ENCODE measurements around the gene GPR25. TPM values are rescaled to one million over a fixed set of nuclear protein-coding genes. Genes with fewer than 3 reads are reported as not detected.

GPR25 gene
- total RNA-seq, 1 donor from 2014 or later = not detected

- no peaks in the 10 kb centered on the region for H3K4me1 ChIP-seq (ENCODE audit: insufficient read depth, low read length)
- H3K4me3 Mint-ChIP-seq (ENCODE audit: unreplicated experiment) = no peak overlapping the region
- no peak overlapping the region for H2AFZ ChIP-seq (ENCODE audit: low read depth, low read length)
- DNase-seq (ENCODE audit: low read depth) = no peak
- H3K27me3 ChIP-seq (ENCODE audit: insufficient read depth, low read length) = no peaks in the 10 kb centered on the region
- peaks cover 9% of the 10 kb centered on the region for H3K4me1 Mint-ChIP-seq (ENCODE audit: low read depth, unreplicated experiment)
- TF ChIP-seq EZH2 (IDR thresholded peaks at IDR 0.05; ENCODE audit: insufficient read depth, low read length) = no peak
- TF ChIP-seq, protein P1, sequence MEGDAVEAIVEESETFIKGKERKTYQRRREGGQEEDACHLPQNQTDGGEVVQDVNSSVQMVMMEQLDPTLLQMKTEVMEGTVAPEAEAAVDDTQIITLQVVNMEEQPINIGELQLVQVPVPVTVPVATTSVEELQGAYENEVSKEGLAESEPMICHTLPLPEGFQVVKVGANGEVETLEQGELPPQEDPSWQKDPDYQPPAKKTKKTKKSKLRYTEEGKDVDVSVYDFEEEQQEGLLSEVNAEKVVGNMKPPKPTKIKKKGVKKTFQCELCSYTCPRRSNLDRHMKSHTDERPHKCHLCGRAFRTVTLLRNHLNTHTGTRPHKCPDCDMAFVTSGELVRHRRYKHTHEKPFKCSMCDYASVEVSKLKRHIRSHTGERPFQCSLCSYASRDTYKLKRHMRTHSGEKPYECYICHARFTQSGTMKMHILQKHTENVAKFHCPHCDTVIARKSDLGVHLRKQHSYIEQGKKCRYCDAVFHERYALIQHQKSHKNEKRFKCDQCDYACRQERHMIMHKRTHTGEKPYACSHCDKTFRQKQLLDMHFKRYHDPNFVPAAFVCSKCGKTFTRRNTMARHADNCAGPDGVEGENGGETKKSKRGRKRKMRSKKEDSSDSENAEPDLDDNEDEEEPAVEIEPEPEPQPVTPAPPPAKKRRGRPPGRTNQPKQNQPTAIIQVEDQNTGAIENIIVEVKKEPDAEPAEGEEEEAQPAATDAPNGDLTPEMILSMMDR (IDR thresholded peaks at IDR 0.05; ENCODE audit: insufficient read depth, low read depth, low read length) = no peak
- H3K4me3 ChIP-seq (ENCODE audit: insufficient read depth, low read depth, low read length) = no peak overlapping the region
- no peak overlapping the region for H3K4me2 ChIP-seq (ENCODE audit: low read length)
- FAIRE-seq = no peak
- H3K27ac Mint-ChIP-seq (ENCODE audit: unreplicated experiment) = no peak overlapping the region
- H3K36me3 ChIP-seq (ENCODE audit: insufficient read depth, low read length) = no peaks in the 10 kb centered on the region
- no peaks in the 10 kb centered on the region for H3K9me3 Mint-ChIP-seq (ENCODE audit: unreplicated experiment)
- no peak overlapping the region for H3K9ac ChIP-seq (ENCODE audit: low read length)
- peaks cover 11% of the 10 kb centered on the region for H3K36me3 Mint-ChIP-seq (ENCODE audit: low read depth, unreplicated experiment)
- H3K9me3 ChIP-seq (ENCODE audit: insufficient read depth, low read depth, low read length) = no peaks in the 10 kb centered on the region
- H4K20me1 ChIP-seq (ENCODE audit: insufficient read depth, low read length) = no peaks in the 10 kb centered on the region
- no peak overlapping the region for H3K27ac ChIP-seq (ENCODE audit: low read depth, low read length)
- H3K79me2 ChIP-seq (ENCODE audit: insufficient read depth, low read length) = no peaks in the 10 kb centered on the region
- no peaks in the 10 kb centered on the region for H3K27me3 Mint-ChIP-seq (ENCODE audit: low read depth, unreplicated experiment)
Measured at GRCh38 chr1:200908191-200908868, 35.5 kb downstream of the GPR25 start.

GRCh38 chr1:200909071-200909470 lies 36.3 kb downstream of the GPR25 start:
- no peak overlapping the region for H3K27ac ChIP-seq (ENCODE audit: low read depth, low read length)
- no peak for TF ChIP-seq EZH2 (IDR thresholded peaks at IDR 0.05; ENCODE audit: insufficient read depth, low read length)
- TF ChIP-seq, protein P1 (IDR thresholded peaks at IDR 0.05; ENCODE audit: insufficient read depth, low read depth, low read length) = no peak
- no peaks in the 10 kb centered on the region for H3K27me3 ChIP-seq (ENCODE audit: insufficient read depth, low read length)
- Mint-ChIP-seq H3K27ac (ENCODE audit: unreplicated experiment) (no peak overlapping the region), H3K27me3 (ENCODE audit: low read depth, unreplicated experiment) (no peaks in the 10 kb centered on the region), H3K9me3 (ENCODE audit: unreplicated experiment) (no peaks in the 10 kb centered on the region), H3K36me3 (ENCODE audit: low read depth, unreplicated experiment) (peaks cover 11% of the 10 kb centered on the region), H3K4me3 (ENCODE audit: unreplicated experiment) (no peak overlapping the region), H3K4me1 (ENCODE audit: low read depth, unreplicated experiment) (peaks cover 9% of the 10 kb centered on the region)
- H3K4me2 ChIP-seq (ENCODE audit: low read length) = no peak overlapping the region
- FAIRE-seq = no peak
- H3K4me1 ChIP-seq (ENCODE audit: insufficient read depth, low read length) = no peaks in the 10 kb centered on the region
- H3K9me3 ChIP-seq (ENCODE audit: insufficient read depth, low read depth, low read length) = no peaks in the 10 kb centered on the region
- no peaks in the 10 kb centered on the region for H4K20me1 ChIP-seq (ENCODE audit: insufficient read depth, low read length)
- no peak overlapping the region for H2AFZ ChIP-seq (ENCODE audit: low read depth, low read length)
- no peak for DNase-seq (ENCODE audit: low read depth)
- H3K79me2 ChIP-seq (ENCODE audit: insufficient read depth, low read length) = no peaks in the 10 kb centered on the region
- H3K9ac ChIP-seq (ENCODE audit: low read length) = no peak overlapping the region
- no peaks in the 10 kb centered on the region for H3K36me3 ChIP-seq (ENCODE audit: insufficient read depth, low read length)
- H3K4me3 ChIP-seq (ENCODE audit: insufficient read depth, low read depth, low read length) = no peak overlapping the region

DNA sequence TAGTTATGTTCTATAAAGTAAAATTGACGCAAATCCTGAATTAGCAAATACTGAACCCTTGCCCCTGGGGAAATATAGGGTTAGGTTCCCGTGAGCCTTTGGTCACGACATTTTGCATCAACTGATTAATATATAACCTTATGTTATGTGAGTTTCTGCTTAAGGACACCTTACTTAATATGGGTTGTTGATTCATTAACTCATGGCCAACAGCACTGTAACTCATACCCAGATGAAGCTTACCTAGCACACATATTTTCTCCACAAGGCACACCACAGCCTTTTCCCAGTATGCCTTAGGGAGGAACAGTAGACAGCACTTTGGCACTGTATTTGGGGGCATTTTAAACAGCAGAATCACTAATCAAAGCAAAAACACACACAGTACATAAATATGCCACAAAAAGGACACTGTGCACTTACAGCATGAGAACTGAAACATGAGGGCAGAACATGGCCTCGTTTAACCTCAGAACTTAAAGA lies 37.0 kb downstream of the GPR25 start:
- H3K9ac ChIP-seq (ENCODE audit: low read length) = no peak overlapping the region
- no peaks in the 10 kb centered on the region for H3K9me3 ChIP-seq (ENCODE audit: insufficient read depth, low read depth, low read length)
- H3K4me1 ChIP-seq (ENCODE audit: insufficient read depth, low read length) = no peaks in the 10 kb centered on the region
- TF ChIP-seq EZH2 (IDR thresholded peaks at IDR 0.05; ENCODE audit: insufficient read depth, low read length) = no peak
- TF ChIP-seq, protein P1 (IDR thresholded peaks at IDR 0.05; ENCODE audit: insufficient read depth, low read depth, low read length) = no peak
- DNase-seq (ENCODE audit: low read depth) (no peak), FAIRE-seq (no peak)
- Mint-ChIP-seq H3K4me3 (ENCODE audit: unreplicated experiment) (no peak overlapping the region), H3K9me3 (ENCODE audit: unreplicated experiment) (no peaks in the 10 kb centered on the region), H3K27ac (ENCODE audit: unreplicated experiment) (no peak overlapping the region), H3K4me1 (ENCODE audit: low read depth, unreplicated experiment) (peaks cover 9% of the 10 kb centered on the region), H3K27me3 (ENCODE audit: low read depth, unreplicated experiment) (no peaks in the 10 kb centered on the region), H3K36me3 (ENCODE audit: low read depth, unreplicated experiment) (peaks cover 11% of the 10 kb centered on the region)
- no peak overlapping the region for H3K27ac ChIP-seq (ENCODE audit: low read depth, low read length)
- no peak overlapping the region for H2AFZ ChIP-seq (ENCODE audit: low read depth, low read length)
- H3K36me3 ChIP-seq (ENCODE audit: insufficient read depth, low read length) = no peaks in the 10 kb centered on the region
- H4K20me1 ChIP-seq (ENCODE audit: insufficient read depth, low read length) = no peaks in the 10 kb centered on the region
- no peak overlapping the region for H3K4me2 ChIP-seq (ENCODE audit: low read length)
- H3K4me3 ChIP-seq (ENCODE audit: insufficient read depth, low read depth, low read length) = no peak overlapping the region
- H3K27me3 ChIP-seq (ENCODE audit: insufficient read depth, low read length) = no peaks in the 10 kb centered on the region
- no peaks in the 10 kb centered on the region for H3K79me2 ChIP-seq (ENCODE audit: insufficient read depth, low read length)

Data from astrocyte (in vitro differentiated cells and primary cell).